ENCODE measurements around the gene ATP11B. TPM values are rescaled to one million over a fixed set of nuclear protein-coding genes. Genes with fewer than 3 reads are reported as not detected.

The ATP11B gene
- total RNA-seq, 1 experiment from 2014 or later = 167 TPM

DNA sequence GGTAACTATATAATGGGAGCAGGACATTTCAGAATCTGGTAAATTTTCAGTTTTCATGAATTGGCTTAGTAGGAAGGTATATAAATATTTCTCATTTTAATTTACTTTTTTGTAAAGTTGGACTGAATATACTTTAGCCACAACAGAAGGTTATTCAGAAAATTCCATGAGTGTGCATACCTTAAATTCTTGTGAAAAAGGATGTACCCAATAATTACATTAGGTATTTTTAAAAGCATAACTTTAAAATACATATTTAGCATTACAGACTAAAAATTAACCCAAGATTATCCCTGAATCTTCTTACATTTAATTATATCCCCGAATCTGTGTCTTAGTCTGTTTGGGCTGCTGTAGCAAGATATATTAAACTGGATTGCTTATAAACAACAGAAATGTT lies 24.9 kb upstream of the ATP11B start:
- H3K4me1 ChIP-seq (ENCODE audit: low read length) = peaks cover 7% of the 10 kb centered on the region

DNA sequence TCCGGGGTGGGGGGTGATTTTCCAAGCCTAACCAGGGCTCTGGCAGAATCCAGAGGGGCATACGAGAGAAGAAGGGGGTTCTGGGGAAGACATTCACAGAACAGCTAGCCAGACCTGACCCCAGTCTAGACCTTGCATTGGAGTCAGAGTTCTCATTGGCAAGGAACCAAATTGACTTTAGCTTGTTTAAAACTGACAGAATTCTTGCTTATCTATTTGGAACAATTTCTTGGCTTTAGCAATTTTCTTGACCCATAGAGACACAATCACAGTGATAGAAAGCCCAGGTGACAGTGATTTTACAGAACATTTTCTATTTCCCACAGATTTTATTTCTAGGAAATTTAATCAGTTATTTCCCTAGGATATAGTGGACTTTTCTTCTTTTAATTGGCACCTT lies 23.6 kb upstream of the ATP11B start:
- Histone ChIP-seq H3K79me2 (ENCODE audit: low read length) (no peaks in the 10 kb centered on the region), H3K4me2 (ENCODE audit: low read depth, low read length, poor library complexity, severe bottlenecking) (no peak overlapping the region), H4K20me1 (ENCODE audit: insufficient read depth, low read depth, low read length) (no peaks in the 10 kb centered on the region), H3K4me3 (ENCODE audit: low read length) (no peak overlapping the region), H2AFZ (ENCODE audit: low read length) (no peak overlapping the region), H3K27me3 (ENCODE audit: low read length) (no peaks in the 10 kb centered on the region), H3K9ac (ENCODE audit: low read length) (no peak overlapping the region), H3K9me2 (replicated peaks; ENCODE audit: insufficient read depth, low read length) (no peaks in the 10 kb centered on the region), H3K9me3 (ENCODE audit: low read length) (no peaks in the 10 kb centered on the region), H3K4me1 (ENCODE audit: low read length) (peaks cover 7% of the 10 kb centered on the region), H3K36me3 (ENCODE audit: insufficient read depth, low read length) (no peaks in the 10 kb centered on the region), H3K27ac (ENCODE audit: low read length) (no peak overlapping the region)
- no peak for DNase-seq

More for the DNA sequence above, 24.9 kb upstream of the ATP11B start:
- Histone ChIP-seq H3K36me3 (ENCODE audit: insufficient read depth, low read length) (no peaks in the 10 kb centered on the region), H2AFZ (ENCODE audit: low read length) (no peak overlapping the region), H3K9me3 (ENCODE audit: low read length) (no peaks in the 10 kb centered on the region), H3K79me2 (ENCODE audit: low read length) (no peaks in the 10 kb centered on the region), H3K4me3 (ENCODE audit: low read length) (no peak overlapping the region), H3K27me3 (ENCODE audit: low read length) (no peaks in the 10 kb centered on the region), H3K4me2 (ENCODE audit: low read depth, low read length, poor library complexity, severe bottlenecking) (no peak overlapping the region), H4K20me1 (ENCODE audit: insufficient read depth, low read depth, low read length) (no peaks in the 10 kb centered on the region), H3K27ac (ENCODE audit: low read length) (no peak overlapping the region), H3K9ac (ENCODE audit: low read length) (no peak overlapping the region), H3K9me2 (replicated peaks; ENCODE audit: insufficient read depth, low read length) (no peaks in the 10 kb centered on the region)
- DNase-seq = no peak

DNA sequence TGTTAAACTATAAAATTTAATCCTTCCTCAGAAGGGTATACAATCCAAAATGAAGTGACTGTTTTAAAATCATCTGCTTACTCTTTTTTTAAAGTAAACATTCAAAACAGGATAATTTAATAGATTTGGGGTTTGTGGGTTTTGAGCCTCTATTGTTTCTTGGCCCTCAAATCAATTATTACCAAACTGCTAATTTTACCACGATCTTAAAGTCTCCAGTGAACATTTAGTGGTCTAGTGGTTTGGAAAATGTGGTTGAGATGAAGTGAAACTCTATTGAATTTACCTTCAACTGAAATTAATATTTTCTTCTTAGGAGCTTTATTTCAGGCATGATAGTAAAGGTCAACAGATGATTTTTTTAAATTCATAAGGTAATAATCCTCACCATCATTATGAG lies 11.2 kb upstream of the ATP11B start:
- Histone ChIP-seq H3K4me2 (ENCODE audit: low read depth, low read length, poor library complexity, severe bottlenecking) (no peak overlapping the region), H3K9ac (ENCODE audit: low read length) (no peak overlapping the region), H2AFZ (ENCODE audit: low read length) (no peak overlapping the region), H3K9me3 (ENCODE audit: low read length) (no peaks in the 10 kb centered on the region), H3K79me2 (ENCODE audit: low read length) (no peaks in the 10 kb centered on the region), H3K4me3 (ENCODE audit: low read length) (no peak overlapping the region), H3K9me2 (replicated peaks; ENCODE audit: insufficient read depth, low read length) (no peaks in the 10 kb centered on the region), H3K36me3 (ENCODE audit: insufficient read depth, low read length) (no peaks in the 10 kb centered on the region), H3K4me1 (ENCODE audit: low read length) (peaks cover 4% of the 10 kb centered on the region), H3K27me3 (ENCODE audit: low read length) (no peaks in the 10 kb centered on the region), H3K27ac (ENCODE audit: low read length) (no peak overlapping the region), H4K20me1 (ENCODE audit: insufficient read depth, low read depth, low read length) (no peaks in the 10 kb centered on the region)
- no peak for DNase-seq

DNA sequence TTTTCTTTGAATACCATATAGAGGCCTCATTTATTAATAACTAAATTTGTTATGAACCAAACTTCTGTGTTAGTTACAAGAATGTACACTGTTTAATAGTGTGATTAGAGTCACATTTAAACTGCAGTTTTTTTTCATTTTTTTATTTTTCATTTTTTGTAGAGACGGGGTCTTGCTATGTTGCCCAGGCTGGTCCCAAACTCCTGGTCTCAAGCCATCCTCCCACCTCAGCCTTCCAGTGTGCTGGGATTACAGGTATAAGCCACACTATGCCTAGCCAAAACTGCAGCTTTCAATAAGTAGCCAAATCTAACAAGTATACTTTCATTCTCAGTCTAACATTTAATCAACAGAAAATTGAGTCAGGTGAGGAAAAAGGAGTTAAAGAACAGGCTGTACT lies 10.2 kb upstream of the ATP11B start:
- no peaks in the 10 kb centered on the region for H3K9me2 ChIP-seq (replicated peaks; ENCODE audit: insufficient read depth, low read length)
- no peaks in the 10 kb centered on the region for H3K9me3 ChIP-seq (ENCODE audit: low read length)
- no peak overlapping the region for H3K4me3 ChIP-seq (ENCODE audit: low read length)
- H3K4me1 ChIP-seq (ENCODE audit: low read length) = peaks cover 8% of the 10 kb centered on the region
- H3K79me2 ChIP-seq (ENCODE audit: low read length) = no peaks in the 10 kb centered on the region
- no peak overlapping the region for H3K9ac ChIP-seq (ENCODE audit: low read length)
- no peak overlapping the region for H3K27ac ChIP-seq (ENCODE audit: low read length)
- no peaks in the 10 kb centered on the region for H3K36me3 ChIP-seq (ENCODE audit: insufficient read depth, low read length)
- H2AFZ ChIP-seq (ENCODE audit: low read length) = no peak overlapping the region
- H4K20me1 ChIP-seq (ENCODE audit: insufficient read depth, low read depth, low read length) = no peaks in the 10 kb centered on the region
- H3K4me2 ChIP-seq (ENCODE audit: low read depth, low read length, poor library complexity, severe bottlenecking) = no peak overlapping the region
- H3K27me3 ChIP-seq (ENCODE audit: low read length) = no peaks in the 10 kb centered on the region
- no peak for DNase-seq

DNA sequence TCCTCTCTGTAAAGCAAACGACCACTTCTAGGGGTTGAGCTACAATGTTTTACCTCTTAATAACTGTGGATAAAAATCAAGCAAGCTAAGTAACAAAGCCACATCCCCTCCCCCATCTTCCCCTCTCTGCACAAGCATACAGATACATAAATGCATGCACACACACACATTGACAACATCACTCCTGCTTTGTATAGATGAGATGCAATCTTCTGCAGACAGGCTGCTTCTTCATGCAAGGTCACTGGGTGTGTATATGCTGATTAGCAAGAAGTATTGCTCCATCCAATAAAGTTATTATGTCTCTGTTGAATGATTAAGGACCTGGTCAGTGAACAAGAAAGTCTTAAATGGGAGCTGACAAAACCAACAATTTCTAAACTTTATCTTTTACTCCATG lies 8.8 kb upstream of the ATP11B start:
- Histone ChIP-seq H3K9me3 (ENCODE audit: low read length) (no peaks in the 10 kb centered on the region), H3K79me2 (ENCODE audit: low read length) (no peaks in the 10 kb centered on the region), H4K20me1 (ENCODE audit: insufficient read depth, low read depth, low read length) (no peaks in the 10 kb centered on the region), H3K27me3 (ENCODE audit: low read length) (no peaks in the 10 kb centered on the region), H2AFZ (ENCODE audit: low read length) (no peak overlapping the region), H3K4me3 (ENCODE audit: low read length) (no peak overlapping the region), H3K27ac (ENCODE audit: low read length) (no peak overlapping the region), H3K4me1 (ENCODE audit: low read length) (peaks cover 22% of the 10 kb centered on the region), H3K9ac (ENCODE audit: low read length) (no peak overlapping the region), H3K4me2 (ENCODE audit: low read depth, low read length, poor library complexity, severe bottlenecking) (no peak overlapping the region), H3K36me3 (ENCODE audit: insufficient read depth, low read length) (no peaks in the 10 kb centered on the region), H3K9me2 (replicated peaks; ENCODE audit: insufficient read depth, low read length) (no peaks in the 10 kb centered on the region)
- DNase-seq = no peak

DNA sequence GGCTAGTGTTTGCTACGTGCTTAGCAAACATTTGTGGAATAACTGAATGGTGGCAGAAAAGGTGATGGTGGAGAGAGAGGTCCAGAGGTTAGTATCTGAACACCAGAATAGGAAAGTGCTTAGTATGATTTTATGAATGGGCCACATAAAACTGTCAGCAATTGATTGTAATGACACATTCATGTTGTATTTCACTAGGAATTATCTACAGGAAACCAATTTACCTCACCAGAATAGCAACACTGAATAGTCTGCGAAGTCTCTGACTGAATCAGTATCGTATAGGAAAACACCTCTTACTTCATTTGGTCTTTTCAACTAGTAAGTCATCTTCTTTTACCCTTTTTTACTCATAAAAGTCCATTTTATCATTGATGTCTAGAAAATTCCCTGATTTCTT lies 8.2 kb upstream of the ATP11B start:
- H3K4me3 ChIP-seq (ENCODE audit: low read length) = no peak overlapping the region
- H3K4me2 ChIP-seq (ENCODE audit: low read depth, low read length, poor library complexity, severe bottlenecking) = no peak overlapping the region
- no peaks in the 10 kb centered on the region for H3K79me2 ChIP-seq (ENCODE audit: low read length)
- peaks cover 22% of the 10 kb centered on the region for H3K4me1 ChIP-seq (ENCODE audit: low read length)
- no peak overlapping the region for H3K27ac ChIP-seq (ENCODE audit: low read length)
- no peak overlapping the region for H3K9ac ChIP-seq (ENCODE audit: low read length)
- H2AFZ ChIP-seq (ENCODE audit: low read length) = no peak overlapping the region
- no peaks in the 10 kb centered on the region for H3K9me2 ChIP-seq (replicated peaks; ENCODE audit: insufficient read depth, low read length)
- H3K9me3 ChIP-seq (ENCODE audit: low read length) = no peaks in the 10 kb centered on the region
- H3K36me3 ChIP-seq (ENCODE audit: insufficient read depth, low read length) = no peaks in the 10 kb centered on the region
- H4K20me1 ChIP-seq (ENCODE audit: insufficient read depth, low read depth, low read length) = no peaks in the 10 kb centered on the region
- H3K27me3 ChIP-seq (ENCODE audit: low read length) = no peaks in the 10 kb centered on the region
- no peak for DNase-seq

DNA sequence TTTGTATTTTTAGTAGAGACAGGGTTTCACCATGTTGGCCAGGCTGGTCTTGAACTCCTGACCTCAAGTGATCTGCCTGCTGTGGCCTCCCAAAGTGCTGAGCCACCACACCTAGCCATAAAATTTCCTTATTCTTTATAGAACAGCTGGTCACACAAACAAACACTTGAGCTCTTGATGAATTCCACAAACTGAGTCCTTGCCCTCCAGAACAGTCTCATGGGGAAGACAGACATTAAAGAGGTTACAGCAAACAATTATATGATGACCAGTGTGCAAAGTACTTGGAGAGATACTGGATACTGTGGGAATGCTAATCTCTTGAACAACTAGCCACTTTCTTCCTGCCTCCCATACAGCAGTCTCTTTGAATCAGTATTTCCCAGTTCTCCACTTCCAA lies 7.5 kb upstream of the ATP11B start:
- no peaks in the 10 kb centered on the region for H3K36me3 ChIP-seq (ENCODE audit: insufficient read depth, low read length)
- no peaks in the 10 kb centered on the region for H3K9me3 ChIP-seq (ENCODE audit: low read length)
- H3K9me2 ChIP-seq (replicated peaks; ENCODE audit: insufficient read depth, low read length) = no peaks in the 10 kb centered on the region
- H4K20me1 ChIP-seq (ENCODE audit: insufficient read depth, low read depth, low read length) = no peaks in the 10 kb centered on the region
- no peak overlapping the region for H3K4me2 ChIP-seq (ENCODE audit: low read depth, low read length, poor library complexity, severe bottlenecking)
- peaks cover 22% of the 10 kb centered on the region for H3K4me1 ChIP-seq (ENCODE audit: low read length)
- H3K4me3 ChIP-seq (ENCODE audit: low read length) = no peak overlapping the region
- DNase-seq = no peak
- H3K79me2 ChIP-seq (ENCODE audit: low read length) = no peaks in the 10 kb centered on the region
- no peak overlapping the region for H2AFZ ChIP-seq (ENCODE audit: low read length)
- H3K27me3 ChIP-seq (ENCODE audit: low read length) = no peaks in the 10 kb centered on the region
- H3K9ac ChIP-seq (ENCODE audit: low read length) = no peak overlapping the region
- no peak overlapping the region for H3K27ac ChIP-seq (ENCODE audit: low read length)

DNA sequence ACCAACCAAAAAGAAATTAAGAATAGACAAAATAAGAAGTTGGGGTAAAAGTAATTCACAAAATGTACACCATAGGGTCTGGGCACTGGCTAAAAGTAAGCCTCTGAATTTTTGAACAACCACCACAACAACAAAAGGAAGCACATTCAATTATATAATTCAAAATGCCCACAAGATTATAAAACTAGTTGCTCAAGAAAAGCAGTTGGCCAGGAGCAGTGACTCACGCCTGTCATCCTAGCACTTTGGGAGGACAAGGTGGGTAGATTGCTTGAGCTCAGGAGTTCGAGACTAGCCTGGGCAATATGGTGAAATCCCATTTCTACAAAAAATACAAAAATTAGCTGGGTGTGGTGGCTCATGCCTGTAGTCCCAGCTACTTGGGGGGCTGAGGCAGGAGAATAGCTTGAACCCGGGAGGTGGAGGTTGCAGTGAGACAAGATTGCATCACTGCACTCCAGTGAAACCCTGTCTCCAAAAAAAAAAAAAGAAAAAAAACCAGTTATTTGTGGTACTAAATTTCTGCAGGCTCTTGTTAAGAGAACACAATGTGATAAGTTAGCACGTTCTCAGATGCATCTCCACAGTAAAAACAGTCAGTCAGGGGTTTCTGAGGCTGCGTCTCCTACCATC lies 6.6 kb upstream of the ATP11B start:
- Histone ChIP-seq H3K9ac (ENCODE audit: low read length) (no peak overlapping the region), H3K36me3 (ENCODE audit: insufficient read depth, low read length) (no peaks in the 10 kb centered on the region), H4K20me1 (ENCODE audit: insufficient read depth, low read depth, low read length) (no peaks in the 10 kb centered on the region), H3K9me3 (ENCODE audit: low read length) (no peaks in the 10 kb centered on the region), H3K4me3 (ENCODE audit: low read length) (no peak overlapping the region), H3K79me2 (ENCODE audit: low read length) (no peaks in the 10 kb centered on the region), H3K27ac (ENCODE audit: low read length) (no peak overlapping the region), H3K4me1 (ENCODE audit: low read length) (peaks cover 22% of the 10 kb centered on the region), H3K27me3 (ENCODE audit: low read length) (no peaks in the 10 kb centered on the region), H3K4me2 (ENCODE audit: low read depth, low read length, poor library complexity, severe bottlenecking) (no peak overlapping the region), H3K9me2 (replicated peaks; ENCODE audit: insufficient read depth, low read length) (no peaks in the 10 kb centered on the region), H2AFZ (ENCODE audit: low read length) (no peak overlapping the region)
- no peak for DNase-seq
